HepG2 (cell line): ENCODE results near the gene CHID1. TPM values are rescaled to one million over a fixed set of nuclear protein-coding genes. Genes with fewer than 3 reads are reported as not detected.

Source experiments
- ATAC-seq: fragments of 200-7000 bp; cut with Tn5 transposase; 3 replicates; pipeline ENCODE4 v1.9.1; 2020; ENCODE audit warnings: mild to moderate bottlenecking, moderate library complexity
- BruUV-seq: library from RNA; stranded (reverse); fragments of 400-500 nt; replicated peaks from 2 replicates; lab custom pipeline; 2021; lab: Mats Ljungman, UMichigan
- CTCF ChIA-PET: fragments of 300-600 bp; formaldehyde crosslinking; extraction: SDS; loops from one replicate; lab custom pipeline; 2021; ENCODE audit warnings: low total read pairs, inconsistent platforms, low intra/inter-chr PET ratio; lab: Yijun Ruan, JAX
- POLR2A ChIA-PET: fragments of 350-600 bp; sonication (Branson Sonifier 250); formaldehyde crosslinking; loops from one replicate; lab custom pipeline; 2020; ENCODE audit warnings: antibody characterized with exemption, inconsistent platforms; lab: Yijun Ruan, JAX
- DNase-seq: peaks from one replicate; pipeline ENCODE4 v3.0.0-alpha.2; 2015; ENCODE audit warnings: low spot score
- FAIRE-seq: peaks from 3 replicates; lab custom pipeline; 2011; peaks lifted over from hg19 to GRCh38; lab: Jason Lieb, UNC
- H2AFZ ChIP-seq: one replicate; pipeline ENCODE4 v1.6.1; 2011; ENCODE audit warnings: low read length, inconsistent platforms
- H3K27ac ChIP-seq: fragments of 300-600 bp; 3 replicates; pipeline ENCODE4 v1.8.0; 2011; ENCODE audit warnings: mixed run types, mild to moderate bottlenecking, mixed read lengths, low read length, inconsistent platforms; ENCODE audit not compliant: insufficient read depth; ENCODE audit errors: extremely low read length
- H3K27me3 ChIP-seq, 2 experiments: fragments of 200-600 bp in 1 of 2; 2 replicates in 1 of 2; 3 replicates in 1 of 2; pipeline versions ENCODE4 v1.6.0 to v1.8.0; 2011; ENCODE audit warnings: low read length in 2 of 2, mild to moderate bottlenecking in 2 of 2, moderate library complexity in 2 of 2, inconsistent platforms in 1 of 2; ENCODE audit not compliant: insufficient read depth in 2 of 2, control insufficient read depth in 1 of 2
- H3K36me3 ChIP-seq, 2 experiments: fragments of 200-600 bp in 1 of 2; replicated peaks in 1 of 2; 2 replicates in 1 of 2; 3 replicates in 1 of 2; pipeline versions ENCODE4 v1.5.1 to v1.8.0; 2011; ENCODE audit warnings: low read length in 2 of 2, inconsistent platforms in 1 of 2; ENCODE audit not compliant: insufficient read depth in 2 of 2, control insufficient read depth in 1 of 2
- H3K4me1 ChIP-seq: 2 replicates; pipeline ENCODE4 v1.5.1; 2012; ENCODE audit warnings: low read length, inconsistent platforms; ENCODE audit not compliant: insufficient read depth
- H3K4me2 ChIP-seq: 2 replicates; pipeline ENCODE4 v1.6.0; 2011; ENCODE audit warnings: low read depth, low read length, inconsistent platforms
- H3K4me3 ChIP-seq, 3 experiments: fragments of 200-600 bp in 1 of 3; sonication (generic), shearing (Covaris generic) in 1 of 3; replicated peaks in 1 of 3; 2 replicates each; pipeline ENCODE4 v1.5.1; 2011 to 2016; ENCODE audit warnings: low read length in 3 of 3, inconsistent platforms in 2 of 3, low read depth in 2 of 3, mild to moderate bottlenecking in 2 of 3, control low read depth in 1 of 3, mixed read lengths in 1 of 3; ENCODE audit not compliant: insufficient read depth in 1 of 3
- H3K79me2 ChIP-seq: one replicate; pipeline ENCODE4 v1.6.1; 2011; ENCODE audit warnings: low read length, inconsistent platforms; ENCODE audit not compliant: insufficient read depth
- H3K9ac ChIP-seq: 2 replicates; pipeline ENCODE4 v1.6.0; 2011; ENCODE audit warnings: mild to moderate bottlenecking, low read depth, low read length, inconsistent platforms; ENCODE audit not compliant: insufficient read depth
- H3K9me3 ChIP-seq: 2 replicates; pipeline ENCODE4 v1.5.1; 2012; ENCODE audit warnings: mild to moderate bottlenecking, low read length
- H4K20me1 ChIP-seq: 2 replicates; pipeline ENCODE4 v1.6.0; 2011; ENCODE audit warnings: inconsistent platforms, mild to moderate bottlenecking, low read length, moderate library complexity; ENCODE audit not compliant: insufficient read depth
- SSRP1 ChIP-seq: IDR thresholded peaks from 2 replicates; pipeline ENCODE4 v1.6.1; 2016; ENCODE audit warnings: control low read depth
- STAG1 ChIP-seq: sonication (generic); formaldehyde crosslinking; IDR thresholded peaks from 2 replicates; pipeline ENCODE4 v1.4.0; 2020; ENCODE audit warnings: missing genetic modification reagents
- ZBTB38 ChIP-seq: sonication (generic); formaldehyde crosslinking; IDR thresholded peaks from 2 replicates; pipeline ENCODE4 v1.5.1; 2020; ENCODE audit warnings: mild to moderate bottlenecking, missing genetic modification reagents
- ZFX ChIP-seq: sonication (generic); formaldehyde crosslinking; IDR thresholded peaks from 2 replicates; pipeline ENCODE4 v1.4.0; 2020; ENCODE audit warnings: mild to moderate bottlenecking, low read depth, missing genetic modification reagents, moderate library complexity
- WGBS: methylation state at CpG from one replicate; pipeline ENCODE4 v1.1.6; 2017; ENCODE audit warnings: low lambda C conversion rate; 5-methylcytosine and 5-hydroxymethylcytosine counted together
- in situ Hi-C: cut with HindIII; loops from 2 replicates; pipeline ENCODE4 v1.10.0; 2017; ENCODE audit warnings: low pct_unique_long_range_greater_than_20kb; ENCODE audit not compliant: extremely low pct_ligation_motif_present
- intact Hi-C: fragments of 100-400 bp; cut with micrococcal nuclease; formaldehyde crosslinking; loops from one replicate; pipeline ENCODE4 v1.10.0; 2022; ENCODE audit not compliant: unreplicated experiment
- polyA plus RNA-seq, 8 experiments: library from polyadenylated mRNA; depleted of rRNA in 3 of 8; stranded (reverse) in 7 of 8; unstranded in 1 of 8; fragments of >200 nt; fragmentation: Illumina TruSeq in 4 of 8; extraction: Trizol in 4 of 8; gene quantifications; 2 replicates each; pipeline versions ENCODE4 v1.2.1 to v1.2.3, GENCODE V29; 2011 to 2016; ENCODE audit warnings: low read depth in 4 of 8, missing spikeins in 1 of 8, mixed read lengths in 1 of 8; ENCODE audit not compliant: insufficient read depth in 1 of 8
- total RNA-seq, 5 experiments: library from RNA; depleted of rRNA; stranded (reverse); fragments of >200 nt; fragmentation: Illumina TruSeq; extraction: Trizol; gene quantifications; 2 replicates each; pipeline ENCODE4 v1.2.3, GENCODE V29; 2016; ENCODE audit warnings: low read depth in 1 of 5
- TF ChIP-seq, protein P1 (sequence below), 2 experiments: fragments of 450-650 bp in 1 of 2; sonication (generic) in 1 of 2; formaldehyde crosslinking in 1 of 2; IDR thresholded peaks; 2 replicates each; pipeline versions ENCODE4 v1.6.1 to v1.8.0; 2016 to 2022; ENCODE audit warnings: antibody characterized with exemption in 1 of 2, mild to moderate bottlenecking in 1 of 2, missing genetic modification reagents in 1 of 2
- TF ChIP-seq, protein P2 (sequence below): sonication (generic); formaldehyde crosslinking; IDR thresholded peaks from 2 replicates; pipeline ENCODE4 v1.4.0; 2020; ENCODE audit warnings: missing genetic modification reagents
- TF ChIP-seq, protein P3 (sequence below): sonication (generic); formaldehyde crosslinking; IDR thresholded peaks from 2 replicates; pipeline ENCODE4 v1.4.0; 2020; ENCODE audit warnings: missing genetic modification reagents
- TF ChIP-seq, protein P4 (sequence below): sonication (generic); formaldehyde crosslinking; IDR thresholded peaks from 2 replicates; pipeline ENCODE4 v1.5.0; 2020; ENCODE audit warnings: mild to moderate bottlenecking, missing genetic modification reagents, moderate library complexity

The CHID1 gene
- total and polyA plus RNA-seq, 2 of the 13 experiments (the other 11 are each of a cell fraction or from before 2014, with no cell fraction given): 65.1 to 93.6 TPM

DNA sequence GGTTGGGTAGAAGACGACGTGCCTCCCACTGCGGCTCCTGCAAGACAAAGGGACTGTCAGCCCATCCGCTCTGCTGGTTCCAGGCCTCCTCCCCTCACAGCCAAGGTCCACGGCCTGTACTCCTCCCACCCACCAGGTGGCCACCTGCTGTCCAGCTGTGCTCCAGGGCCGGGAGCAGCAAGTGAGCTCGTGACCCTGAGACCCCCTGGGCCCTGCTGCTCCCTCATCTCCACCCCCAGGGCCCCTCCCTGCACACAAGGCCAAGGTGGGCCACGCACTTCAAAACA is 40.5 kb downstream of the CHID1 start:
- Histone ChIP-seq H3K4me3 (no peak overlapping the region), H3K36me3 (peaks cover 0 to 10% of the 10 kb centered on the region in 2 experiments; a peak in 2 of 5 replicates), H3K27me3 (no peaks in the 10 kb centered on the region), H3K79me2 (no peaks in the 10 kb centered on the region), H3K27ac (no peak overlapping the region), H3K9ac (no peak overlapping the region), H2AFZ (no peak overlapping the region), H3K9me3 (no peaks in the 10 kb centered on the region), H3K4me2 (no peak overlapping the region), H3K4me1 (0 out of 2 replicates have a peak, but pooled peaks cover 8% of the 10 kb centered on the region), H4K20me1 (no peaks in the 10 kb centered on the region)
- no CpG with 5 or more reads among the region's 8 CpGs for WGBS
- FAIRE-seq (no peak), DNase-seq (peak; percentile 24), ATAC-seq (peak; percentile 73)
- CTCF ChIA-PET: interaction anchor here (1.0 kb wide), 1 partner anchor 181 kb away, joined by 3 read pairs; no protein-coding TSS in a partner anchor
- in situ Hi-C loops: no loop called here
- POLR2A ChIA-PET: no interaction called here
- no TSS peak for BruUV-seq
- intact Hi-C loops: no loop called here
- TF ChIP-seq STAG1 (peak; percentile 66), ZBTB38 (CRISPR knock-in tag) (peak; percentile 51; the same call in 1 of the 2 replicates), ZFX (CRISPR knock-in tag) (peak; percentile 50), SSRP1 (CRISPR knock-in tag) (0 out of 2 replicates have a peak, but pooled peaks have one; percentile 22)
- TF ChIP-seq, protein P1, sequence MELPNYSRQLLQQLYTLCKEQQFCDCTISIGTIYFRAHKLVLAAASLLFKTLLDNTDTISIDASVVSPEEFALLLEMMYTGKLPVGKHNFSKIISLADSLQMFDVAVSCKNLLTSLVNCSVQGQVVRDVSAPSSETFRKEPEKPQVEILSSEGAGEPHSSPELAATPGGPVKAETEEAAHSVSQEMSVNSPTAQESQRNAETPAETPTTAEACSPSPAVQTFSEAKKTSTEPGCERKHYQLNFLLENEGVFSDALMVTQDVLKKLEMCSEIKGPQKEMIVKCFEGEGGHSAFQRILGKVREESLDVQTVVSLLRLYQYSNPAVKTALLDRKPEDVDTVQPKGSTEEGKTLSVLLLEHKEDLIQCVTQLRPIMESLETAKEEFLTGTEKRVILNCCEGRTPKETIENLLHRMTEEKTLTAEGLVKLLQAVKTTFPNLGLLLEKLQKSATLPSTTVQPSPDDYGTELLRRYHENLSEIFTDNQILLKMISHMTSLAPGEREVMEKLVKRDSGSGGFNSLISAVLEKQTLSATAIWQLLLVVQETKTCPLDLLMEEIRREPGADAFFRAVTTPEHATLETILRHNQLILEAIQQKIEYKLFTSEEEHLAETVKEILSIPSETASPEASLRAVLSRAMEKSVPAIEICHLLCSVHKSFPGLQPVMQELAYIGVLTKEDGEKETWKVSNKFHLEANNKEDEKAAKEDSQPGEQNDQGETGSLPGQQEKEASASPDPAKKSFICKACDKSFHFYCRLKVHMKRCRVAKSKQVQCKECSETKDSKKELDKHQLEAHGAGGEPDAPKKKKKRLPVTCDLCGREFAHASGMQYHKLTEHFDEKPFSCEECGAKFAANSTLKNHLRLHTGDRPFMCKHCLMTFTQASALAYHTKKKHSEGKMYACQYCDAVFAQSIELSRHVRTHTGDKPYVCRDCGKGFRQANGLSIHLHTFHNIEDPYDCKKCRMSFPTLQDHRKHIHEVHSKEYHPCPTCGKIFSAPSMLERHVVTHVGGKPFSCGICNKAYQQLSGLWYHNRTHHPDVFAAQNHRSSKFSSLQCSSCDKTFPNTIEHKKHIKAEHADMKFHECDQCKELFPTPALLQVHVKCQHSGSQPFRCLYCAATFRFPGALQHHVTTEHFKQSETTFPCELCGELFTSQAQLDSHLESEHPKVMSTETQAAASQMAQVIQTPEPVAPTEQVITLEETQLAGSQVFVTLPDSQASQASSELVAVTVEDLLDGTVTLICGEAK (IDR thresholded peaks at IDR 0.05): no peak
- TF ChIP-seq, protein P1 (CRISPR knock-in tag; IDR thresholded peaks at IDR 0.05): no peak
- TF ChIP-seq, protein P2, sequence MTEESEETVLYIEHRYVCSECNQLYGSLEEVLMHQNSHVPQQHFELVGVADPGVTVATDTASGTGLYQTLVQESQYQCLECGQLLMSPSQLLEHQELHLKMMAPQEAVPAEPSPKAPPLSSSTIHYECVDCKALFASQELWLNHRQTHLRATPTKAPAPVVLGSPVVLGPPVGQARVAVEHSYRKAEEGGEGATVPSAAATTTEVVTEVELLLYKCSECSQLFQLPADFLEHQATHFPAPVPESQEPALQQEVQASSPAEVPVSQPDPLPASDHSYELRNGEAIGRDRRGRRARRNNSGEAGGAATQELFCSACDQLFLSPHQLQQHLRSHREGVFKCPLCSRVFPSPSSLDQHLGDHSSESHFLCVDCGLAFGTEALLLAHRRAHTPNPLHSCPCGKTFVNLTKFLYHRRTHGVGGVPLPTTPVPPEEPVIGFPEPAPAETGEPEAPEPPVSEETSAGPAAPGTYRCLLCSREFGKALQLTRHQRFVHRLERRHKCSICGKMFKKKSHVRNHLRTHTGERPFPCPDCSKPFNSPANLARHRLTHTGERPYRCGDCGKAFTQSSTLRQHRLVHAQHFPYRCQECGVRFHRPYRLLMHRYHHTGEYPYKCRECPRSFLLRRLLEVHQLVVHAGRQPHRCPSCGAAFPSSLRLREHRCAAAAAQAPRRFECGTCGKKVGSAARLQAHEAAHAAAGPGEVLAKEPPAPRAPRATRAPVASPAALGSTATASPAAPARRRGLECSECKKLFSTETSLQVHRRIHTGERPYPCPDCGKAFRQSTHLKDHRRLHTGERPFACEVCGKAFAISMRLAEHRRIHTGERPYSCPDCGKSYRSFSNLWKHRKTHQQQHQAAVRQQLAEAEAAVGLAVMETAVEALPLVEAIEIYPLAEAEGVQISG: 0 out of 2 replicates have a peak, but pooled peaks have one; percentile 58
- TF ChIP-seq, protein P3, sequence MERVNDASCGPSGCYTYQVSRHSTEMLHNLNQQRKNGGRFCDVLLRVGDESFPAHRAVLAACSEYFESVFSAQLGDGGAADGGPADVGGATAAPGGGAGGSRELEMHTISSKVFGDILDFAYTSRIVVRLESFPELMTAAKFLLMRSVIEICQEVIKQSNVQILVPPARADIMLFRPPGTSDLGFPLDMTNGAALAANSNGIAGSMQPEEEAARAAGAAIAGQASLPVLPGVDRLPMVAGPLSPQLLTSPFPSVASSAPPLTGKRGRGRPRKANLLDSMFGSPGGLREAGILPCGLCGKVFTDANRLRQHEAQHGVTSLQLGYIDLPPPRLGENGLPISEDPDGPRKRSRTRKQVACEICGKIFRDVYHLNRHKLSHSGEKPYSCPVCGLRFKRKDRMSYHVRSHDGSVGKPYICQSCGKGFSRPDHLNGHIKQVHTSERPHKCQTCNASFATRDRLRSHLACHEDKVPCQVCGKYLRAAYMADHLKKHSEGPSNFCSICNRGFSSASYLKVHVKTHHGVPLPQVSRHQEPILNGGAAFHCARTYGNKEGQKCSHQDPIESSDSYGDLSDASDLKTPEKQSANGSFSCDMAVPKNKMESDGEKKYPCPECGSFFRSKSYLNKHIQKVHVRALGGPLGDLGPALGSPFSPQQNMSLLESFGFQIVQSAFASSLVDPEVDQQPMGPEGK (CRISPR knock-in tag): 0 out of 2 replicates have a peak, but pooled peaks have one; percentile 27
- TF ChIP-seq, protein P4, sequence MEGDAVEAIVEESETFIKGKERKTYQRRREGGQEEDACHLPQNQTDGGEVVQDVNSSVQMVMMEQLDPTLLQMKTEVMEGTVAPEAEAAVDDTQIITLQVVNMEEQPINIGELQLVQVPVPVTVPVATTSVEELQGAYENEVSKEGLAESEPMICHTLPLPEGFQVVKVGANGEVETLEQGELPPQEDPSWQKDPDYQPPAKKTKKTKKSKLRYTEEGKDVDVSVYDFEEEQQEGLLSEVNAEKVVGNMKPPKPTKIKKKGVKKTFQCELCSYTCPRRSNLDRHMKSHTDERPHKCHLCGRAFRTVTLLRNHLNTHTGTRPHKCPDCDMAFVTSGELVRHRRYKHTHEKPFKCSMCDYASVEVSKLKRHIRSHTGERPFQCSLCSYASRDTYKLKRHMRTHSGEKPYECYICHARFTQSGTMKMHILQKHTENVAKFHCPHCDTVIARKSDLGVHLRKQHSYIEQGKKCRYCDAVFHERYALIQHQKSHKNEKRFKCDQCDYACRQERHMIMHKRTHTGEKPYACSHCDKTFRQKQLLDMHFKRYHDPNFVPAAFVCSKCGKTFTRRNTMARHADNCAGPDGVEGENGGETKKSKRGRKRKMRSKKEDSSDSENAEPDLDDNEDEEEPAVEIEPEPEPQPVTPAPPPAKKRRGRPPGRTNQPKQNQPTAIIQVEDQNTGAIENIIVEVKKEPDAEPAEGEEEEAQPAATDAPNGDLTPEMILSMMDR (CRISPR knock-in tag): peak; percentile 82
